Endothelial cell of umbilical vein (primary cell): ENCODE data around the gene ZDHHC14. TPM values are rescaled to one million over a fixed set of nuclear protein-coding genes. Genes with fewer than 3 reads are reported as not detected.

Experiments
- BruUV-seq: library from RNA; stranded (reverse); fragments of 400-500 nt; replicated peaks from 2 replicates; lab custom pipeline; 2021; lab: Mats Ljungman, UMichigan
- CTCF ChIA-PET: fragments of 300-600, 350-600 bp; sonication (Branson Sonifier 250); formaldehyde crosslinking; loops from one replicate; lab custom pipeline; 2021; ENCODE audit warnings: antibody characterized with exemption, inconsistent platforms; lab: Charles Lee
- POLR2A ChIA-PET: fragments of 300-600, 350-600 bp; sonication (Branson Sonifier 250); formaldehyde crosslinking; loops from one replicate; lab custom pipeline; 2021; ENCODE audit warnings: antibody characterized with exemption, inconsistent platforms; lab: Charles Lee
- DNase-seq: peaks from one replicate; pipeline ENCODE4 v3.0.0-alpha.2; 2011; ENCODE audit warnings: low read depth, low spot score
- FAIRE-seq: peaks from 2 replicates; lab custom pipeline; 2011; peaks lifted over from hg19 to GRCh38; lab: Jason Lieb, UNC
- H2AFZ ChIP-seq: 2 replicates; pipeline ENCODE4 v1.6.0; 2012; ENCODE audit warnings: low read depth, low read length, control low read depth, inconsistent platforms
- H3K27ac ChIP-seq: 2 replicates; pipeline ENCODE4 v1.5.1; 2011; ENCODE audit warnings: low read depth, mild to moderate bottlenecking, control low read depth, low read length, moderate library complexity; ENCODE audit not compliant: insufficient read depth
- H3K27me3 ChIP-seq, 2 experiments: 2 replicates each; pipeline versions ENCODE4 v1.6.0 to v1.6.1; 2011; ENCODE audit warnings: low read length in 2 of 2, mixed read lengths in 1 of 2; ENCODE audit not compliant: control insufficient read depth in 2 of 2, insufficient read depth in 2 of 2
- H3K36me3 ChIP-seq, 2 experiments: 2 replicates in 1 of 2; 3 replicates in 1 of 2; pipeline ENCODE4 v1.5.1; 2011; ENCODE audit warnings: low read length in 2 of 2, mild to moderate bottlenecking in 1 of 2, moderate library complexity in 1 of 2; ENCODE audit not compliant: control insufficient read depth in 2 of 2, insufficient read depth in 2 of 2; ENCODE audit errors: extremely low read depth in 1 of 2
- H3K4me1 ChIP-seq: 3 replicates; pipeline ENCODE4 v1.5.1; 2011; ENCODE audit warnings: mild to moderate bottlenecking, low read length; ENCODE audit not compliant: control insufficient read depth, insufficient read depth; ENCODE audit errors: extremely low read depth
- H3K4me2 ChIP-seq: 2 replicates; pipeline ENCODE4 v1.6.1; 2011; ENCODE audit warnings: low read length, control low read depth, mixed read lengths; ENCODE audit not compliant: insufficient read depth
- H3K4me3 ChIP-seq, 3 experiments: fragments of 200-600 bp in 1 of 3; sonication (generic), shearing (Covaris generic) in 1 of 3; replicated peaks in 1 of 3; 2 replicates each; pipeline ENCODE4 v1.5.1; 2011 to 2016; ENCODE audit warnings: control low read depth in 3 of 3, low read length in 3 of 3, mild to moderate bottlenecking in 2 of 3, inconsistent platforms in 1 of 3, low read depth in 1 of 3, moderate library complexity in 1 of 3; ENCODE audit not compliant: insufficient read depth in 1 of 3
- H3K79me2 ChIP-seq: 2 replicates; pipeline ENCODE4 v1.6.0; 2012; ENCODE audit warnings: low read length, inconsistent platforms; ENCODE audit not compliant: control insufficient read depth, insufficient read depth
- H3K9ac ChIP-seq: replicated peaks from 2 replicates; pipeline ENCODE3; 2011; ENCODE audit warnings: low read length, control low read depth; ENCODE audit not compliant: insufficient read depth; ENCODE audit errors: extremely low read depth
- H3K9me1 ChIP-seq: replicated peaks from 3 replicates; pipeline ENCODE4 v1.6.0; 2011; ENCODE audit warnings: mild to moderate bottlenecking, low read length; ENCODE audit not compliant: control insufficient read depth, insufficient read depth; ENCODE audit errors: extremely low read depth
- H3K9me3 ChIP-seq: replicated peaks from 2 replicates; pipeline ENCODE4 v1.5.1; 2012; ENCODE audit warnings: low read length, inconsistent platforms; ENCODE audit not compliant: control insufficient read depth, insufficient read depth
- H4K20me1 ChIP-seq: replicated peaks from 2 replicates; pipeline ENCODE3; 2011; ENCODE audit warnings: mild to moderate bottlenecking, low read length; ENCODE audit not compliant: control insufficient read depth, insufficient read depth; ENCODE audit errors: extremely low read depth
- EZH2 ChIP-seq: IDR thresholded peaks from 2 replicates; pipeline ENCODE4 v1.6.1; 2012; ENCODE audit warnings: borderline replicate concordance, low read depth, mild to moderate bottlenecking, moderate library complexity, low read length, inconsistent platforms; ENCODE audit not compliant: severe bottlenecking
- FOS ChIP-seq: IDR thresholded peaks from 2 replicates; pipeline ENCODE4 v1.6.1; 2011; ENCODE audit warnings: mild to moderate bottlenecking, low read length, moderate library complexity, borderline replicate concordance; ENCODE audit not compliant: insufficient read depth
- GATA2 ChIP-seq: IDR thresholded peaks from 2 replicates; pipeline ENCODE4 v1.7.0; 2011; ENCODE audit warnings: low read depth, mild to moderate bottlenecking, moderate library complexity, mixed read lengths, low read length; ENCODE audit not compliant: insufficient read length, insufficient read depth
- JUN ChIP-seq: IDR thresholded peaks from 2 replicates; pipeline ENCODE4 v1.6.1; 2011; ENCODE audit warnings: borderline replicate concordance, low read depth; ENCODE audit not compliant: insufficient read length, insufficient read depth
- MYC ChIP-seq: IDR thresholded peaks from one replicate; pipeline ENCODE4 v1.6.1; 2011; ENCODE audit warnings: mild to moderate bottlenecking, low read depth, low read length
- POLR2A ChIP-seq: IDR thresholded peaks from 2 replicates; pipeline ENCODE4 v1.6.1; 2012; ENCODE audit warnings: low read depth, mild to moderate bottlenecking, control low read depth, low read length
- POLR2AphosphoS5 ChIP-seq: IDR thresholded peaks from 2 replicates; pipeline ENCODE4 v1.6.1; 2012; ENCODE audit warnings: low read depth, mild to moderate bottlenecking, control low read depth, low read length, moderate library complexity; ENCODE audit not compliant: insufficient read depth
- dilution Hi-C: fragments of 300-500 bp; cut with MboI; formaldehyde crosslinking; loops from one replicate; pipeline ENCODE4 v1.15.0; 2019; ENCODE audit warnings: low sequenced_read_pairs; ENCODE audit not compliant: extremely low pct_ligation_motif_present
- intact Hi-C: fragments of 100-400 bp; cut with micrococcal nuclease; formaldehyde crosslinking; loops from one replicate; pipeline ENCODE4 v1.10.0; 2022
- polyA plus RNA-seq, 4 experiments: library from polyadenylated mRNA; depleted of rRNA in 3 of 4; stranded (reverse) in 3 of 4; unstranded in 1 of 4; fragments of >200 nt; gene quantifications; 2 replicates each; pipeline versions ENCODE4 v1.2.1 to v1.2.3, GENCODE V29; 2011 to 2012; ENCODE audit warnings: missing spikeins in 1 of 4
- total RNA-seq: library from RNA; stranded (reverse); gene quantifications from 2 replicates; pipeline ENCODE4 v1.2.3, GENCODE V29; 2021
- TF ChIP-seq, protein P1 (sequence below): IDR thresholded peaks from 2 replicates; pipeline ENCODE4 v1.6.1; 2011; ENCODE audit not compliant: insufficient read depth, insufficient read length
- TF ChIP-seq, protein P2 (sequence below), 2 donors: IDR thresholded peaks; 1 replicate in 1 of 2; 2 replicates in 1 of 2; pipeline ENCODE4 v1.5.1; 2011; ENCODE audit warnings: low read length in 2 of 2, mild to moderate bottlenecking in 2 of 2, moderate library complexity in 2 of 2, control low read depth in 1 of 2, inconsistent platforms in 1 of 2, low read depth in 1 of 2; ENCODE audit not compliant: insufficient read depth in 1 of 2; ENCODE audit errors: extremely low read depth in 1 of 2

Gene ZDHHC14
- total and polyA plus RNA-seq, 2 donors (not counting 3 experiments of a cell fraction or from before 2014, with no cell fraction given), result 23.0 to 25.6 TPM

DNA sequence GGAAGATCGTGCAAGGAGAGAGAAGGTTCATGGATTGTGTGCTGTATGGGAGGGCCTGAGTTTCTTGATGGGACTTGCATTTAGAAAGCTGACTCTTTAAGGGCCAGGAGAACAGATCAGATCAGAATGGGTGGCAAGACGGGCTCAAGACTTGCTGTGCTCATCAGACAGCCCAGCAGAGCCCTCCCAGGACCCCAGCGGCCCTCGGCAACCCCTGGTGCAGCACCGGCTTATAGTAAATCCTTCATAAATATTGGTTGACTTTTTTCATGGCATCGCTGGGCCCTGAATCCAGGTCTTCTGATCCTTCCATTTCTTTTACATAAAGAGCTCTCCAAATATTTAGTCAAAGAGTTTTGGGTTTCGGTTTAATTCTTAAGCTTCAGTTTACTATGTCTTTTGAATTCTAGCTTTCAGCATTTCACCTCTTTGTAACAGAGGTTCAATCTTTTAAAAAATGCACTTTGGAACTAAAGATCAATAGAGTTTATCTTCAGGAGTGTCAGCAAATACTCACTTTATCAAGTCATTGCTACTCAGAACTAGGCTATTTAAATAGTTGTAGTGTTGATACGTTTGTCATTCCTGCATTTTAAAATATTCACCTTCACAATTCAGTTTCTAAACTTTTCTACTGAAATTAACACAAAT is 205.6 kb downstream of the ZDHHC14 start:
- CTCF ChIA-PET, result interaction anchor here (0.9 kb wide), 1 partner anchor 266 kb away, joined by 3 read pairs; no protein-coding TSS in a partner anchor
- Histone ChIP-seq H3K27me3 (no peaks in the 10 kb centered on the region), H3K36me3 (no peaks in the 10 kb centered on the region), H4K20me1 (no peaks in the 10 kb centered on the region), H3K4me2 (no peak overlapping the region), H3K9me3 (no peaks in the 10 kb centered on the region), H3K9me1 (no peaks in the 10 kb centered on the region), H3K9ac (no peak overlapping the region), H3K27ac (no peak overlapping the region), H3K4me1 (peaks cover 8% of the 10 kb centered on the region), H3K4me3 (no peak overlapping the region), H3K79me2 (no peaks in the 10 kb centered on the region), H2AFZ (no peak overlapping the region)
- intact Hi-C loops (no loop called here), dilution Hi-C loops (no loop called here)
- TF ChIP-seq, protein P1, sequence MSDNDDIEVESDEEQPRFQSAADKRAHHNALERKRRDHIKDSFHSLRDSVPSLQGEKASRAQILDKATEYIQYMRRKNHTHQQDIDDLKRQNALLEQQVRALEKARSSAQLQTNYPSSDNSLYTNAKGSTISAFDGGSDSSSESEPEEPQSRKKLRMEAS, result no peak
- TF ChIP-seq POLR2AphosphoS5, result no peak
- TF ChIP-seq POLR2A, result no peak
- TF ChIP-seq FOS, result no peak
- TF ChIP-seq, protein P2, sequence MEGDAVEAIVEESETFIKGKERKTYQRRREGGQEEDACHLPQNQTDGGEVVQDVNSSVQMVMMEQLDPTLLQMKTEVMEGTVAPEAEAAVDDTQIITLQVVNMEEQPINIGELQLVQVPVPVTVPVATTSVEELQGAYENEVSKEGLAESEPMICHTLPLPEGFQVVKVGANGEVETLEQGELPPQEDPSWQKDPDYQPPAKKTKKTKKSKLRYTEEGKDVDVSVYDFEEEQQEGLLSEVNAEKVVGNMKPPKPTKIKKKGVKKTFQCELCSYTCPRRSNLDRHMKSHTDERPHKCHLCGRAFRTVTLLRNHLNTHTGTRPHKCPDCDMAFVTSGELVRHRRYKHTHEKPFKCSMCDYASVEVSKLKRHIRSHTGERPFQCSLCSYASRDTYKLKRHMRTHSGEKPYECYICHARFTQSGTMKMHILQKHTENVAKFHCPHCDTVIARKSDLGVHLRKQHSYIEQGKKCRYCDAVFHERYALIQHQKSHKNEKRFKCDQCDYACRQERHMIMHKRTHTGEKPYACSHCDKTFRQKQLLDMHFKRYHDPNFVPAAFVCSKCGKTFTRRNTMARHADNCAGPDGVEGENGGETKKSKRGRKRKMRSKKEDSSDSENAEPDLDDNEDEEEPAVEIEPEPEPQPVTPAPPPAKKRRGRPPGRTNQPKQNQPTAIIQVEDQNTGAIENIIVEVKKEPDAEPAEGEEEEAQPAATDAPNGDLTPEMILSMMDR (IDR thresholded peaks at IDR 0.05; ENCODE audit: extremely low read depth in 1 of 2, insufficient read depth in 1 of 2, low read depth in 1 of 2, low read length in 2 of 2), result no peak
- TF ChIP-seq GATA2, result no peak
- no peak for TF ChIP-seq EZH2
- TF ChIP-seq JUN, result no peak
- TF ChIP-seq MYC, result no peak
- FAIRE-seq (no peak), DNase-seq (no peak)
- BruUV-seq, result no TSS peak
- POLR2A ChIA-PET, result no interaction called here
